Left ventricle myocardium superior (tissue), 1 donor: ENCODE measurements around the gene CDKAL1. TPM values are rescaled to one million over a fixed set of nuclear protein-coding genes. Genes with fewer than 3 reads are reported as not detected.

Experiments
- ATAC-seq: fragments of 200-7000 bp; cut with Tn5 transposase; one replicate; pipeline ENCODE4 v1.9.1; 2020; ENCODE audit warnings: mild to moderate bottlenecking, moderate library complexity
- DNase-seq: peaks from one replicate; pipeline ENCODE4 v3.0.0-alpha.2; 2020
- intact Hi-C: fragments of 100-400 bp; cut with micrococcal nuclease; formaldehyde crosslinking; loops from one replicate; pipeline ENCODE4 v1.11.0; 2022
- total RNA-seq: library from RNA; stranded (reverse); fragmentation: NEBNext Ultra II Directional; extraction: Animal tissue kit (Norgen Biotek cat#: 25700); gene quantifications from one replicate; pipeline ENCODE4 v1.2.1, GENCODE V29; 2021
- donor health status: DM: no; HTN: yes; CAD: no; lungs with severe emphysema.

The CDKAL1 gene
- total RNA-seq, 1 donor from 2014 or later: 9.9 TPM

GRCh38 chr6:21278375-21278745, 744.1 kb downstream of the CDKAL1 start:
- peak; percentile 95 for ATAC-seq
- intact Hi-C loops: no loop called here
- peak; percentile 45 for DNase-seq

GRCh38 chr6:21279619-21280018, 745.4 kb downstream of the CDKAL1 start:
- intact Hi-C loops: no loop called here
- ATAC-seq (no peak), DNase-seq (no peak)

GRCh38 chr6:21281366-21281765, 747.1 kb downstream of the CDKAL1 start:
- no peak for ATAC-seq
- intact Hi-C loops: no loop called here
- no peak for DNase-seq

Other genes starting within 250 kb of the CDKAL1 start
- gene E2F3, start 132.6 kb upstream of the CDKAL1 start, total RNA-seq: 5.6 TPM